Tibial nerve (tissue), 3 donors: ENCODE results near the gene RBBP8.

Source experiments
- POLR2A ChIP-seq, 2 donors: fragments of 450-650 bp; IDR thresholded peaks; one replicate each; pipeline ENCODE4 v1.6.1; 2017; ENCODE audit warnings: antibody characterized with exemption in 2 of 2, mild to moderate bottlenecking in 2 of 2, moderate library complexity in 2 of 2
- TF ChIP-seq, protein P1 (sequence below), 5 experiments: fragments of 200-600 bp in 3 of 5; fragments of 450-650 bp in 2 of 5; sonication (generic) in 3 of 5; IDR thresholded peaks; one replicate each; pipeline ENCODE4 v1.5.1; 2016 to 2019; ENCODE audit warnings: antibody characterized with exemption in 5 of 5, mild to moderate bottlenecking in 3 of 5, moderate library complexity in 2 of 5

DNA sequence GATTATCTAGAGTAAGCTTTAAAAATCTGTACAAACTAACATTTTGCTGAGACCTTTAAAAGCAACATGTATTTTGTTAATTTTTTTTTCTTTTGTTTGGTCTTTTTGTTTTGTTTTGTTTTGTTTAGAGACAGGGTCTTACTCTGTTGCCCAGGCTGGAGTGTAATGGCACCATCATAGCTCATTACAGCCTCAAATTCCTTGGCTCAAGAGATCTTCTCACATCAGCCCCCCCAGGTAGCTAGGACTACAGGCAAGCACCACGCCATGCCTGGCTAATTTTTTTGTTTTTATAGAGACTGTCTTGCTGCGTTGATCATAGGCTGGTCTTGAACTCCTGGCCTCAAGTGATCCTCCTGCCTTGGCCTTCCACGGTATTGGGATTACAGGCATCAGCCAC, 23.1 kb downstream of the RBBP8 start:
- TF ChIP-seq POLR2A (IDR thresholded peaks at IDR 0.05) = no peak
- TF ChIP-seq, protein P1, sequence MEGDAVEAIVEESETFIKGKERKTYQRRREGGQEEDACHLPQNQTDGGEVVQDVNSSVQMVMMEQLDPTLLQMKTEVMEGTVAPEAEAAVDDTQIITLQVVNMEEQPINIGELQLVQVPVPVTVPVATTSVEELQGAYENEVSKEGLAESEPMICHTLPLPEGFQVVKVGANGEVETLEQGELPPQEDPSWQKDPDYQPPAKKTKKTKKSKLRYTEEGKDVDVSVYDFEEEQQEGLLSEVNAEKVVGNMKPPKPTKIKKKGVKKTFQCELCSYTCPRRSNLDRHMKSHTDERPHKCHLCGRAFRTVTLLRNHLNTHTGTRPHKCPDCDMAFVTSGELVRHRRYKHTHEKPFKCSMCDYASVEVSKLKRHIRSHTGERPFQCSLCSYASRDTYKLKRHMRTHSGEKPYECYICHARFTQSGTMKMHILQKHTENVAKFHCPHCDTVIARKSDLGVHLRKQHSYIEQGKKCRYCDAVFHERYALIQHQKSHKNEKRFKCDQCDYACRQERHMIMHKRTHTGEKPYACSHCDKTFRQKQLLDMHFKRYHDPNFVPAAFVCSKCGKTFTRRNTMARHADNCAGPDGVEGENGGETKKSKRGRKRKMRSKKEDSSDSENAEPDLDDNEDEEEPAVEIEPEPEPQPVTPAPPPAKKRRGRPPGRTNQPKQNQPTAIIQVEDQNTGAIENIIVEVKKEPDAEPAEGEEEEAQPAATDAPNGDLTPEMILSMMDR (IDR thresholded peaks at IDR 0.05) = no peak
